Epithelial cell of proximal tubule (primary cell): ENCODE data around the gene CTIF. TPM values are rescaled to one million over a fixed set of nuclear protein-coding genes. Genes with fewer than 3 reads are reported as not detected.

ENCODE experiments used
- DNase-seq: peaks from one replicate; pipeline ENCODE4 v3.0.0-alpha.2; 2011; ENCODE audit warnings: low read depth
- H3K4me3 ChIP-seq: 2 replicates; pipeline ENCODE4 v1.5.1; 2011; ENCODE audit warnings: low read depth, mild to moderate bottlenecking, low read length
- total RNA-seq: library from RNA; depleted of rRNA; stranded (reverse); fragments of >200 nt; gene quantifications from 2 replicates; pipeline ENCODE4 v1.2.3, GENCODE V29; 2015
- TF ChIP-seq, protein P1 (sequence below): conservative IDR thresholded peaks from 2 replicates; pipeline ENCODE4 v1.5.1; 2012; ENCODE audit warnings: low read depth, mild to moderate bottlenecking, low read length

CTIF gene
- total RNA-seq, 1 donor from 2014 or later, result 12.9 TPM

DNA sequence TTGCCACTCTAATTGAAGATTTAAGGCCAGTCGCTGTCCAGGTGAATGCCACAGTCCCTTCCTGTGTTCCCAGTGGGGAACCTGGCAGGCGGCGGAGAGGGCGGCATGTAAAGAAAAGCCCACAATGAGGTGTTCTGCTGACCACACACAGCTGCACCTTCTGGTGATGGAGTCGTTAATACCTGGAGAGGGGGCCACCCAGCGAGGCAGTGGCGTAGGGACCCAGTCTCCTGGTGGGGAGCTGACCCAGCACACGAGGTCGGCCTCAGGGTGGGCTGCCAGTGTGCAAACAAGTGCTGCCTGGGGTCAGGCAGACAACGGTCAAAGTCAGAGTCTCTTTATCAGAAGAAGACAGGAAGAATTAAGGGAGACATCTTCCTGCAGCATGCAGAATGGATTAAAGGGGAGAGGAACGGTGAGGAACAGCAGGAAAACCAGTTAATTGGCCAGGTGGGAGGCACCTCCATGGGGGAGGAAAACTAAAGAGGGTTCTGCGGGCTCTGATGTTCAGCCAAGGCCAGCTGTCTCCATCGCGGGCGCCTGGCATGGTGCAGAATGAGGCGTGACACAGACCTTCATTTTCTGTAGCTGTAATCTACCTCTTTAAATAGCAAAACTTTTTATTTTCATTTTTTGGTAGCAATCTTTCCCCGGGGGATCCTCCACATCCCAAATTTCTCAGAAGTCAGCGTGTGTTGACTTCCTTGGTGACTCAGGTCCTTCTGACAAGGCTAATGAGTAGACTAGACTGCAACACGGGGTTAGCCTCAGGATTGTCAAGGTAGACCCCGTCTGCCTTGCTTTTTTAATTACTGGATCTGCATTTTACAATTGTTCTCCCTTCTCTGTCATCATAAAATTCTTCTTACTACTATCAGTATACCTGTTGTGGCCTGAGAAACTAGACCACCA, 333.7 kb downstream of the CTIF start:
- TF ChIP-seq, protein P1, sequence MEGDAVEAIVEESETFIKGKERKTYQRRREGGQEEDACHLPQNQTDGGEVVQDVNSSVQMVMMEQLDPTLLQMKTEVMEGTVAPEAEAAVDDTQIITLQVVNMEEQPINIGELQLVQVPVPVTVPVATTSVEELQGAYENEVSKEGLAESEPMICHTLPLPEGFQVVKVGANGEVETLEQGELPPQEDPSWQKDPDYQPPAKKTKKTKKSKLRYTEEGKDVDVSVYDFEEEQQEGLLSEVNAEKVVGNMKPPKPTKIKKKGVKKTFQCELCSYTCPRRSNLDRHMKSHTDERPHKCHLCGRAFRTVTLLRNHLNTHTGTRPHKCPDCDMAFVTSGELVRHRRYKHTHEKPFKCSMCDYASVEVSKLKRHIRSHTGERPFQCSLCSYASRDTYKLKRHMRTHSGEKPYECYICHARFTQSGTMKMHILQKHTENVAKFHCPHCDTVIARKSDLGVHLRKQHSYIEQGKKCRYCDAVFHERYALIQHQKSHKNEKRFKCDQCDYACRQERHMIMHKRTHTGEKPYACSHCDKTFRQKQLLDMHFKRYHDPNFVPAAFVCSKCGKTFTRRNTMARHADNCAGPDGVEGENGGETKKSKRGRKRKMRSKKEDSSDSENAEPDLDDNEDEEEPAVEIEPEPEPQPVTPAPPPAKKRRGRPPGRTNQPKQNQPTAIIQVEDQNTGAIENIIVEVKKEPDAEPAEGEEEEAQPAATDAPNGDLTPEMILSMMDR, result no peak
- DNase-seq, result no peak
- no peak overlapping the region for H3K4me3 ChIP-seq

- TF ChIP-seq, protein P1, result no peak
- H3K4me3 ChIP-seq, result no peak overlapping the region
- DNase-seq, result no peak
Measured at GRCh38 chr18:48874233-48874632, 335.4 kb downstream of the CTIF start.

DNA sequence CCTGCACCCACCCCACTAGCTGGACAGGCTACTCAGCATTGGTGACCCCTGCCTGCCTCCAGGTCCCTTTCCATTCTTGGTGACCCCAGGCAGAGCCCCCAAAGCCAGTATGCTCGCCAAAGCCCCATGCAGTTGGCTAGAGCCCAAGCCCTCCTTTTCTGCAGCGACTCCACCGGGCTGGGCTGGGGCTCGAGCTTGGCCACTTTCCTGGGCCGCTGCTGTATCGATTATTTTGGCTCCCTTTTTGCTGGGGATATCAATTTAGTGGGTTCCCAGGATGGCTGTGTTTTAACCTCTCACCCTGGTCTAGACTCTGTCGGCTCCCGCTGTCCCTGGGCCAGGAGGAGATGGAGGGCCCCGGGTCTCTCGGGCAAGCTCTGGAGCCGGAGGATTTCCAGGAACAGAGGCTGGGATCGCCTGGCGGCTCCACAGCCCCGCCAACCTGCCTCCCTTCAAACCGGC, 335.9 kb downstream of the CTIF start:
- TF ChIP-seq, protein P1, result no peak
- no peak overlapping the region for H3K4me3 ChIP-seq
- DNase-seq, result no peak

- DNase-seq, result no peak
- H3K4me3 ChIP-seq, result no peak overlapping the region
- TF ChIP-seq, protein P1, result no peak
Measured at GRCh38 chr18:48875314-48875941, 336.6 kb downstream of the CTIF start.

DNA sequence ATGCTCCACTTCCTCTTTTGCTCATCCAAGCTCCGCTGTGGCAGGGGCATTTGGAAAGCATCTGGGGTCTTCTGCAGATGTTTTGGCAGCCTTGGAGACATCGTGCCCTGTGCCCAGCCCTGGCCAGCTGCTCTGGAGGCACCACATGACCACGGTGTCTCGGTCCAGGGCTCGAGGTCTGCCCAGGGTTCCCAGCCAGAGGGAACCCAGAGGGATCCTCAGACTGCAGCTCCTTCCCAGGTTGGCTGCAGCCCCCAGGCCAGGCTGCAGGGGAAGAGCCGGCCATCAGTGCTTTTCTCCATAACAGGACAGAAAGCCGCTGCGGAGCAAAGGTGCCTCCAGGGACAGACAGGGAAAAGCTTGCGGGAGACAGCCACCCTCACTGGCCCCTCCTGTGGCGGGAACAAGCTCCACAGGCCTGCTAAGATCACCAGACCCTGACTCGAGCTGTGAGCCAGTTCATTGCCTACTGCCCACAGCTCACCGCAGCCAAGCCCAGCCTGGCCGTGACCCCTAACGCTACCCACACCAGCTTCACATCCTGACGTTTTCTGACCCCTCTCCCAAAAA, 337.2 kb downstream of the CTIF start:
- peak; percentile 15 for DNase-seq
- TF ChIP-seq, protein P1, result peak; percentile 47

GRCh38 chr18:48876590-48876989, 337.8 kb downstream of the CTIF start:
- no peak for DNase-seq
- TF ChIP-seq, protein P1, result no peak
- H3K4me3 ChIP-seq, result no peak overlapping the region

More for the DNA sequence above, 337.2 kb downstream of the CTIF start:
- H3K4me3 ChIP-seq, result no peak overlapping the region
